ENCODE data around the gene RNF114.

RNF114 gene

GRCh38 chr20:49904440-49905214, 31.6 kb upstream of the RNF114 start:
- DNase-seq: no peak

- no peak for DNase-seq
These were observed 30.6 kb upstream of the RNF114 start for GRCh38 chr20:49905415-49906091.

GRCh38 chr20:49906101-49906604, 30.0 kb upstream of the RNF114 start:
- no peak for DNase-seq

DNA sequence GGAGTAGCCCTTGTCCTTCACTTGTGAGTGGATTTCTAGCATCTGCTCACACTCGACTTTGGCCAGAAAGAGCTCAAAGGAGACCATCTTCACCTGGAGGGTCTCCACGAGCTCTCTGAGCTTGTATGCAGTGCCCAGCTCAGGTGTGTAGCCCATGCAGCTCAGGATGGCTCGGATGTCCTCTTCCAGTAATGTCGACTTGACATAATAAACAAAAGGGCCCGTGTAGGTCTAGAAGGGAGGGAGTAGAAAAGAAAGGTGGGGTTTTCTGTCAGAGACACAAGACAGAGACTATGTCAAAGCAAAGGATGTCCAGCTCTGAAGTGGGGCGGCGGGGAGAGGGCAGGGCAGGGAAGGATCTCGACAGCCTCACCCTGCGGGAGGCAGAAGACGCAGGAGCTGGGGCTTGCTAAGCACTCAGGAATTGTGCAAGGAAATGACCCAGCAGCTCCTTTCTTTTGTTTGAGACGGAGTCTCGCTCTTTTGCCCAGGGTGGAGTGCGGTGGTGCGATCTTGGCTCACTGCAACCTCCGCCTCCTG, 29.5 kb upstream of the RNF114 start:
- no peak for DNase-seq

GRCh38 chr20:49907405-49908257, 28.6 kb upstream of the RNF114 start:
- no peak for DNase-seq

- DNase-seq: no peak
These were observed 28.0 kb upstream of the RNF114 start for GRCh38 chr20:49908258-49908565.

- no peak for DNase-seq
These were observed 26.5 kb upstream of the RNF114 start for GRCh38 chr20:49909499-49910339.

DNA sequence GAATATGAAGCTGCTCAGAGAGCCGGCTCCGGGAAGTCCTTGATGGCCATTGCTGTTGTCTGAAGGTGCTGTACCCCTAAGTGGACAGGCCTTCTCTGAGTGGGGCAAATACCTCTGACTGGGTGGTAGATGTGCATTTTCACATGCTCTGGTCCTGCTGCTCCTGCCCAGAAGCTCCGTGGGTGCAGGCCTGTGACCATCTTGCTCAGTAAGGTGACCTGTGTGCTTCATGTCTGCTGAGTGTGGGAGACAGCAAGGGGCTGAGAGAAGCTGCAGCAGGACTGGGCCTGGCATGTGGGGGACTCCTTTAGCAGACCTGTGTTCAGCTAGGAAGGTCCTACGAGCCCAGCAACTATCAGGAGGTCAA, 25.9 kb upstream of the RNF114 start:
- DNase-seq: no peak

GRCh38 chr20:49913399-49914047, 22.7 kb upstream of the RNF114 start:
- no peak for DNase-seq

GRCh38 chr20:49914310-49915117, 21.7 kb upstream of the RNF114 start:
- no peak for DNase-seq

- no peak for DNase-seq
These were observed 21.1 kb upstream of the RNF114 start for GRCh38 chr20:49915118-49915379.

GRCh38 chr20:49915380-49916145, 20.6 kb upstream of the RNF114 start, which contains the start of gene SPATA2:
SPATA2 (minus strand) TSS chr20:49915529; CDS start chr20:49908490, 7,039 bp downstream.
- peak; percentile 92 for DNase-seq

DNA sequence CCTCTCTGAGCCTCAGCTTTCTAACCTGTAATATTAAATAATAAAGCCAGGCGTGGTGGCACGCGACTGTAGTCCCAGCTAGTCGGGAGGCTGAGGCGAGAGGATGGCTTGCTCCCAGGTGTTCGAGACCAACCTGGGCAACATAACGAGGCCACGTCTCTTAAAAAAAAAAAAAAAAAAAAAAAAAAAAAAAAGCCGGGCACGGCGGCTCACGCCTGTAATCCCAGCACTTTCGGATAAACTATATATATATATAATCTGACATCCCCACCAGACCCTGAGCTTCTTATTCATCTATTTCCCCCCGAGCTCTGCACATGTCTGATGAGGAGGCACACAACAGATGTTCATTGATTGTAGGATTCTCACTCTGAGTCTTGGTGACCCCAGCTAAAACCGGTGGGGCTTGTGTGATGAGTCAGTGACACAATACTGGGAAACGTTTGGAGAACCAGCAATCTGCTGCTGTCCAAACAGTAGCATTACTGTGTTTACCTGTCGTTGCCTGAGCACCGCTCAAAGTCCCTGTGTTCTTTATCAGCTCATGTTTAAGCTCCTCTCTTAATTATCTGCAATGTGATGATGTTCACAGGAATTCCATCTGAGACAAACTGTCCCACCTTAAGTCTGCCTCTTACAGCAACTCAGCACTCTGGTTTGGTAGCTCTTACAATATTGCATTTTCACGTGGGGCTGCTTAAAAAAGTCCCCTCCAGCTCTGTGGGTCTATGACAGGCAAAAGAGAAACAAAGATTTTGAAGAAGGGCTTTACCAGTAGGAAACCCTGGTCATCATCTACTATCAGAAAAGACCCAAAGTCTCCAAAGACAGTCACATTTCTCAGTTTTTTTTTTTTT, 19.8 kb upstream of the RNF114 start:
- no peak for DNase-seq

DNA sequence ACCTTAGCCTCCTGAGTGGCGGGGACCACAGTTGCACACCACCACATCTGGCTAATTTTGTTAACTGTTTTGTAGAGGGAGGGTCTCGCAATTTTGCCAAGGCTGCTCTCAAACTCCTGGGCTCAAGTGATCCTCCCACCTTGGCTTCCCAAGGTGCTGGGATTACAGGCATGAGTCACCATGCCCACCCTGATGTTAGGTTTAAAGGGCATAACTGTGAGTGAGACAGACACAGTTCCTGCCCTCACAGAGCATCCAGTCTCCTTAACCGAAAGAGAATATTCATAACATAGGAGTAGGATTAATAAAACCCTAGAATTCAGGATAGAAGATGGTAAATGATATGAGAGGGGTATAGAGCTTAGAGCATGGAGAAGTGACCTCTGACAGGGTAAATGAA, 17.8 kb upstream of the RNF114 start:
- no peak for DNase-seq

DNA sequence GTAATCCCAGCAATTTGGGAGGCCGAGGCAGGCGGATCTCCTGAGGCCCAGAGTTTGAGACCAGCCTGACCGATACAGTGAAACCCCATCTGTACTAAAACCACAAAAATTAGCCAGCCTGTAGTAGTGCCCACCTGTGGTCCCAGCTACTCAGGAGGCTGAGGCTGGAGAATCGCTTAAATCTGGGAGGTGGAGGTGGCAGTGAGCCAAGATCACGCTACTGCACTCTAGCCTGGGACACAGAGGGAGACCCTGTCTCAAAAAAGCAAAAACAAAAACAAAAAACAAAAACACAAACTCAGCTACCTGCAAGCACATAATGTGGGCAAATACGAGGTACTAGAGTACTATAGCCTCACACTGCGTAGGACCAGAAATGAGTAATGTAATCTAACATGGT, 17.2 kb upstream of the RNF114 start:
- DNase-seq: no peak

DNA sequence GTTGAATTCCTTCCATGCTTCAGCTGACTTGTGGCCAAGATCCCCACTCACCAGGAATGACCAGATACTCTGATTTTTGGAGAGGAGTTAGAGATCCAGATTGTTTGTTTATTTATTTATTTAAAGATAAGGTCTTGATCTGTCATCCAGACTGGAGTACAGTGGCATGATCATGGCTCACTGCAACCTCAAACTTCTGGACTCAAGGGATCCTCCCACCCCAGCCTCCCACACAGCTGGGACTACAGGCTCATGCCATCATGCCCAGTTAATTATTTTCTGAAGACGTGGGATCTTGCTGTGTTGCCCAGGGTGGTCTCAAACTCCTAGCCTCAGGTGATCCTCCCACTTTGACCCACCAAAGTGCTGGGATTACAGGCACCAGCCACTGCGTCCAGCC, 16.7 kb upstream of the RNF114 start:
- no peak for DNase-seq

DNA sequence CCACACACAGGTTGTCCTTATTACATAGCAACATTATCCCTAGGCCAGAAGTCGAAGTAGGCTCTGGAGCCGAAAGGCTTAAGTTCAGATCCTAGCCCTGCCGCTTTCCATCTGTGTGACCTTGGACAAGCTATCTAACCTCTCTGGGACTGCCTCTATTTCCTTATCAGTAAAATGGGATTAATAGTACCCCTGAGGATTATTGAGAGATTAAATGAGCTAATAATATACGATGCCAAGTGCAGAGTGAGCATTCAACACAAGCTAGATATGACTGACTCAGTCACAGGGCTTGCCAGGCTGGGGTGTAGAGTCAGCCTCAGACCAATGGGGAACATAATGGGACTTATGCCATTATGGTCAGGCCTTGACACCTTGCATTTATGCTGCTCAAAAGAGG, 11.9 kb upstream of the RNF114 start:
- DNase-seq: no peak

DNA sequence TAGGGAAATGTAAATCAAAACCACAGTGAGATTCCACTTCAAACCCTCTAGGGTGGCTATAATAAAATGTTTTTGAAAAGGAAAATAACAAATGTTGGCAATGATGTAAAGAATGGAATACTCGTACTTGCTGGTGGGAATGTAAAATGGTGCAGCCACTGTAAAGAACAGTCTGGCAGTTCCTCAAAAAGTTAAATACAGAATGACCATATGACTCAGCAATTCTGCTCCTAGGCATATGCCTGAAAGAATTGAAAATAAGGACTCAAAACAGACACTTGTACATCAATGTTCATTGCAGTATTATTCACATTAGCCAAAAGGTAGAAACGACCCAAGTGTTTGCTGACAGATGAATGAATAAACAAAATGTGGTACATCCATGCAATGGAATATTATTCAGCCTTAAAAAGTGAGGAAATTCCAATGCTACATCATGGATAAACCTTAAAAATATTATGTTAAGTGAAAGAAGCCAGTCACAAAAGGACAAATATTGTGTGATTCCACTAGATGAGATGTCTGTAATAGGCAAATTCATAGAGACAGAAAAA, 10.2 kb upstream of the RNF114 start:
- no peak for DNase-seq

Data from NCI-H2107 (cell line).